Right renal cortex interstitium (tissue), 3 donors: Measurements from ENCODE around the gene FAAP100. TPM values are rescaled to one million over a fixed set of nuclear protein-coding genes. Genes with fewer than 3 reads are reported as not detected.

Source experiments
- DNase-seq, 3 donors: peaks; one replicate each; pipeline ENCODE4 v3.0.0-alpha.2; 2013; ENCODE audit warnings: low read depth in 3 of 3, low spot score in 2 of 3
- polyA plus RNA-seq, 3 donors: library from polyadenylated mRNA; unstranded; fragments of 120-200 nt; gene quantifications; one replicate each; pipeline ENCODE4 v1.2.1, GENCODE V29; 2013; ENCODE audit not compliant: insufficient read length in 3 of 3

The FAAP100 gene
- polyA plus RNA-seq, 3 donors: 17.0 to 18.1 (median 17.4) TPM

DNA sequence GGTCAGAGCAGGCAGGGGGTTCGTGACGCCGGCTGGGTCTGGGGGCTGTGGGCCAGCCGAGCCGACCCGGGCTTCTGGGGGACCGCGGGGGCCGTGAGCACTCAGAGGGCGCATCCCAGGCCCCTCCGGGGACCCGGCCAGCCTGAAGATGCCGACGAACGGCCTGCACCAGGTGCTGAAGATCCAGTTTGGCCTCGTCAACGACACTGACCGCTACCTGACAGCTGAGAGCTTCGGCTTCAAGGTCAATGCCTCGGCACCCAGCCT, 23.8 kb downstream of the FAAP100 start:
- DNase-seq: no peak

DNA sequence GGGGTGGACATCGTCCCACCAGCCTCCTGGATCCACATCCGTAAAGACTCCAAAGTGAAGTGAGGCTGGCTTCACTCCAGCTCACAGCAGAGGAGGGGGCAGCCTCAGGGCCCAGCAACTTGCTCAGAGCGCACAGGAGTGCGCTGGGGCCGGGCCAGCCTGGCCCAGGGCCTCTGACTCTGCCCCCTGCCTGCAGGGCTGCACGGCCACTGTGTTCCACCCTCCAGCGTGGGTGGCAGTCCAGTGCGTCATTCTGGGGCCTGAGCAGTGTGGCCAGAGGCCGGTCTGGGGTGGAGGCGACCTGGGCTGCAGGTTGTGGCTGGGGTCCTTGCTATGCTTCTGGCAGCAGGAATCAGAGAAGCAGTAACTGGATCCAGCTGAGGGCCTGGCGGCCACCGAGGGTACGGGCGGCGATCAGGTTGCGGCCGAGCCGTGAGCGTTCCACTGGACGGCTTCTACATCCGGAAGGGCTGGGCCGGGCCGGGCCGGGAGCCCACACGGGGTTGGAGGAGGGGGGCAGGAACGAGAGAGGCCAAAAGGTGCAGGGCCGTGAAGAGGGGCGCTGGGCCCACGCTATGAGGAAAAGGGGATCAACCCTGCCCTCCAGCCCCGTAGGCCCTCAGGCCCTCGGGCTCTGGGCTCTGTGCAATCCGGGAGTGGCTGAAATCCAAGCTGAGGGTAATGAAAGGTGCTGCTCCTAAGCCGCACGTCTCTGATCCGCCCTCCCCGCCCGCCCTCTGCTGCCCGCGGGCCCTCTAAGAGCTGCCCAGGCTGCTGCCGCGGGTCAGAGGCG, 24.4 kb downstream of the FAAP100 start, which contains the start of gene FSCN2:
Gene FSCN2 (plus strand): TSS at position 787 of the 793 bp plus-strand sequence. CDS start 155 bp downstream, outside the sequence.
- no peak for DNase-seq

DNA sequence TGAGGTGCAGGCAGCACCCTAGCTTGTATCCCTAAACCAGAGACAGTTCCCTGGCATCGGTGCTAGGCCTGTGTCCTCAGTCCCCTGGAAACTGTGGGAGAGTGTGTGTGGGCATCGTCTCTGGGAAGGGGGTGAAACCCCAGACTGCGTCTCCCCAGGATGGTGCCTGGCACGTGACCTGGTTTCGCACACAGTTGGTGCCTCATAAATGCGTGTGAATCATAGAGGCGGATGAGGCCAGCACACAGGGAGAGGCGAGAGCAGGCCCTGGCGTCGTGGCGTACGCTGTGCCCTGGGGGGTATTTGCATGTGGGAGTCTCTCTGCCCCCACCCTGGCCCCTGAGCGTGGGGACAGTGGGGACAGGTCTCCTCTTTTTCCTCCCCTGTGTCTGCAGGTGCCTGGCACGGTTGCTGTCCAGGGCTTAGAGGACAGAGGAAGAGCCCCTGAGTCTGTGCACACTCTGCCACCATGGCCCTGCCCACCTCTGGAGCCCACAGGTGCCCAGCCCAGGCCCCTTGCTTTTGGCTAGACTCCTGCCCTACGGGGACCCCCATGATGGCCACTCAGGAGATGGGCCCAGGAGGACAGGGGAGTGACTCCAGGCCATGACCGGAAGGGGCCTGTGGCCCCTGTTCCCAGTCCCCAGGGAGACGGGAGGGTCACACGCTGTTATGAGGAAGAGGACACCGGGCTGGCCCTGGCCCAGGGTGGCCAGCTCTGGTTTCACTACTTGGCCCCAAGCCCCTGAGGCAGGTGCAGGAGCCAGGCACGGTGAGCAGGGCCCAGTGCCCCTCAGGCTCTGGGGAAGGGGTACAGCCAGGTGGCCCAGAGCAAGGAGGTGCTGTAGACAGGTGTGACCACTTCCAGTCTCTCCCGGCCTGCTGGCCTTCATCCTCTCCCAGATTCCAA, 25.2 kb downstream of the FAAP100 start:
- DNase-seq: no peak

DNA sequence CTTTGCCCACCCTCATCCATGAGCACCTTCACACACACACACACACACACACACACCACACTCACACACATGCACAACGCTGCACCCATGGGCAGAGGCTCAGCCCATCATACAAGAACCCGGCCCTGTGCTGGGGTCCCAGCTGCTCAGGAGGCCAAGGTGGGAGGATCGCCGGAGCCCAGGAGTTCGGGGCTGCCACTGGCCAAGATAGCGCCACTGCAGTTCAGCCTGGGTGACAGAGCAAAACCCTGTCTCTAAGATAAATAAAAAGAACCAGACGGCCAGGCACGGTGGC, 27.3 kb downstream of the FAAP100 start:
- no peak for DNase-seq

DNA sequence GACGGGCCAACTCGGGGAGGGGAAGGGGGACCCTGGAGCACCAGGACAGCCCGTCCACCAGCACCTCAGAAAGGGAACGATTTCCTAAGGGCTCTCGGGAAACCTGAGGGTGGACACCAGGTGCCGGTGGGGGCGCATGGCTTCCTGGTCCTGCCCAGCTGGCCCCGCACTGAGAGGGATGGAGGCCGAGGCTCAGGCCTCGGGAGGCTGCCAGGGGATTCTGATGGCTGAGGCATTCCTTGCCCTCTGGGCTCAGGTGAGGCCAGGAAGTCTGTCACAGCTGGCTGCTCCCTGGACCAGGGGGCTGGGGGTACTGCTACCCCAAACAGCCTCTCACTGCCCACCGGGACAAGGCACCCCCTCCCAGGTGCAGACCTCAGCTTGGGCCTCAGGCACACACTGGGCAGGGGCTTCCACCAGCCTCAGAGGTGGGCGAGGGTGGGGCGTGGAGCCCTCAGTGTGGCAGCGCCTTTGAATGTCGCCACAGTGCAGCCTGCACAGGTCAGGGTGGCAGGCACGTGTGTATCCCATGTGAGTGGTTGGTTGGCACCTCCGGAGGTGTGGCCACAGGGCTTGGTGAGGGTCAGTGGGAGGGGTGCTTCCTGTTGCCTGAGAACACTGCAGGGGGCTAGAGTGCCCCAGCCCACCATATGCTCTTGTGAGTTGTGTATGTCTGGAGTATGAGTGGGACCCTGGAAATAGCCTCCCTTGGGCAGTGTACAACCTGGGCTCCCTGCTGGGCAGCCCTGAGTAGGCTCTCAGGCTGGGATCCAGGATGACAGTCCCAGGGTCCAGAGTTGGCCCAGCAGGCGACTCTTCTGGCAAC, 27.9 kb downstream of the FAAP100 start:
- no peak for DNase-seq

DNA sequence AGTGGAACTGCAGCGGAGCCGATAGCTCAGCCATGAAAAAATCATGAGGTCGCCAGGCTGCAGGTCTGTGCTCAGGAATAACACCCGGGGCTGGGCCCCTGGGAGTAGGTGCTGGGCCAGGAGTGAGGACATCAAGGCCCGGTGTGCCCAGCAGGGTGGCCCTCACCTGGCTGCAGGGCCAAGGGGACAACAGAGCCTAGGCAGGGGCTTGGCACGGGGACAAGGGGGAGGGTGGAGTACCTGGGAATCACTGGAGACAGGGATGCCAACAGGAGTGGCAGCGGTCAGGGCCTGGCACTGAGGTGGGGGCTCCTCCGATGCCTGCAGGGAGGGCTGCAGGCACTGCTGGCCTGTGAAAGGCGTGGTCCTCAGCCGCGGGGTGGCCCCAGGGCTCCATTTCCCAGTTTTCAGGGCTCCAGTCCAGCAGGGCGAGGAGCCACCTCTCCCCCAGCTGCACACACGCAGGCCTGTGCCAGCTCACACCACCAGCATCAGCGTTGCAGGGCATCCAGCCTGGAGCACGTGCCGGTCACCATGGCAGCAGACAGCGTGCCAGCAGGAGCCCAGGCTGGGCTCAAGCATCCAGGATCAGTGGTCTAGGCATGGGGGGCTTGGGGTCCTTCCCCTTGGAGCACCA, 28.6 kb downstream of the FAAP100 start:
- no peak for DNase-seq

DNA sequence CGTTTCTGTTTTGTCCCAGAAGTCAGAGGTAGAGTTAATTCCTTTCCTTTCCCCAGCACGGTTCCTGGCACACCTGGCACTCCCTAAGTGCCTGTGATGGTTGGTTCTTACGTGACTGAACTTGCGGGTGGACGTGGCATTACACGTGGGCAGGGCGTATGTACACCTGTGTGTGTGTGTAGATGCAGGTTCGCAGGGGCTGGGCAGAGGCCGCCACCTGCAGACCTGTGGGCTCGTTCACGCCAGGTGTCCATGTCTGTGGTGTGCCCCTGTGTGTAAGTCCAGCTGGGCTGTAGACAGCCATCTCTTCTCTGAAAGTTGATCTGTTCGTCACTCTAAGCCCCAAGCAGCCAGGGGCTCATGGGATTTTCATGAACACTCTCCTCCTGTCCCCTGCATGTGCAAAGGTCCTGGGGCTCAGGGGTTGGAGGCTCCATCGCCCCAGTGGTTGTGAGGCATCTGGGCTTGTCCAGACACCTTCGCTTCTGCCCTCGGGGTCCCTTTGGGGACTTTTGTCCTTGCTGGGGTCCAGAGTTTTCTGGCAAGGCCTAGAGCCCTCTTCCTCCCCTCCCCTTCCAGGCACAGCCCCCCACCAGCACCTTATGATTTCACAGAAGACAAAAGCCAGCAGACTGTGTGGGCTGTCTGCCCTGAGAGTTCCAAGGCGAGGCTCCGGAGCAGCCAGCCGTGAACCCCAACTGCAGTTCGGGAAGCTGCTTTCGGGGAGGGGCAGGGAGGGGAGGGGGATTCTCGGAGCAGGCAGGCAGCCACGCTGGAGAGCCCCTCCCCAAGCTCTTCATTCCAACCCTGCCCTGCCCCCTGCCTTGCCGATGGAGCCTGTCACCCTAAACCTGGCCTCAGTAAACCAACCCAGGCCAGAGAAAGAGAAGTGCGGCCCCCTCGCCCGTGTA, 29.4 kb downstream of the FAAP100 start:
- no peak for DNase-seq

DNA sequence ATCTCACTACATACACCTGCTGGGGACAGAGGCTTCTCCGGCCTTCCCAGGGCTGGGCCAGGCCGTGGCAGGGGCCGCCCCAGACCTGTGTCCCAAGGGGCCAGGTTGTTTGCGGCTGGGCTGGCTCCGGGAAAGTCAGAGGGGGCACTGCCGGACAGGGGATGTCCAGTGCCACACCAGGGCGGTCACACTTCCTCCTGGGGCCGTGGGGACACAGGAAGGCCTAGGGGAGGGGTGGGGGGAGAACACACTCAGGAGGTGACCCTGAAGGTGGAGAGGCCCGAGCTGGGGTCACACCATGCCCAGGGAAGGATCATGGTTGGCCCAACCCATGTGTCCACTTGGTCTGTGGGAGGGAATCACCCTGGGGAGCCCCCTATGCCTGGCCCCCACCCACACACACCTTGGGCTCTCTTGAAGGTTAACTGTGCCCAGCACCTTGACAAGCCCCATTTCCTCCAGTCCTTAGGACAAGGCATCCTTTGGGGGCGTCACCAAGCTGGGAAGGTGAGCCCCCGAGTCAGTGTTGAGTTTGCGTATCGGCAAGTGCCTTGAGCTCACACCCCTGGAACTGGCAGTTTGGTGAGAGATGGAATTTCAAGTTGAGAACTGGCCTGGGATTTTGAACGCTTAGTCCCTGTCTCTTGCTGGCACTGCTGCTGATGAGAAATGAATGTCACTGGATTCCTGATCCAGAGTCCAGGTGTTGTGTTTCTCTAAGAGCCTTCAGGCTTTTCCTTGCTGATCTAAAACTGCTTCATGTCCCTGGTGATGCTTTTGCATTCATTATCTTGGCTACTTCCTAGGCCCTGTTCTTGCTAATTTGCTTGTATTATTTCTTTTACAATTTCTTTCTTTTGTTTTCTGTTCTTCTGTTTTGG, 31.9 kb downstream of the FAAP100 start:
- DNase-seq: no peak

DNA sequence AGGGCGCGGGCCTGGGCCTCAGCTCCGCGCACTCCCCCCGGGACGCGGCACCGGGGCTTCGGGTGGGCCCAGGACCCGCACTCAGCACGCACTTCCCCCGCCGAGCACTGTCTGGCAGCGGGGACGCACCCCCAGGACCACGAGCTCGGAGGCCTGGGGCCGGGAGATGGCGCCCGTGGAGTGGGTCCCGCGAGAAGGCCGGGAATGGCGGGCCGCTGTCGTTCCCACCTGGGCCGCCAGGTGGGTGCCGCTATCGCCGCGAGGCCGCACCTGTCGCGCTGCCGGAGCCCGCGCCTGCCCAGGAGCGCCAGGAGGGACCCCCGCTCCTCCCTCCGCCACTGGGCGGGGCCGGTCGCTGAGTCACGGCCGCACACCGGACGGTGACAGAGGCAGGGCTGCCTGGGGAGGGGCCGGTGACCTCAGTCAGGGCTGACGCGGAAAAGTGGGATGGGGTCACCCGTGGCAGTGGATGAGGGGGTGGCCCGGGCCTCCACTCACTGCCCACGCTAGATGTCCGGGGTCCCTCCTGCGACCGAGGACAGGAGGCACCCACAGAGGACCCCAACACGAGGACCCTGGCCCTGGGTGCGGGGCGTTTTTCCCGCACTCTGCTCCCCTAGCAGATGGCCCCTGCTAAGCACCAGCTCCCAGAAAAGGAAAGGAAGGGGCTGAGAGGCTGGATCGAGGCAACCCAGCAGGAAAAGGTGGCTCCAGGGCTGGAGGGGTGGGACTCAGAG, 32.7 kb downstream of the FAAP100 start:
- no peak for DNase-seq

DNA sequence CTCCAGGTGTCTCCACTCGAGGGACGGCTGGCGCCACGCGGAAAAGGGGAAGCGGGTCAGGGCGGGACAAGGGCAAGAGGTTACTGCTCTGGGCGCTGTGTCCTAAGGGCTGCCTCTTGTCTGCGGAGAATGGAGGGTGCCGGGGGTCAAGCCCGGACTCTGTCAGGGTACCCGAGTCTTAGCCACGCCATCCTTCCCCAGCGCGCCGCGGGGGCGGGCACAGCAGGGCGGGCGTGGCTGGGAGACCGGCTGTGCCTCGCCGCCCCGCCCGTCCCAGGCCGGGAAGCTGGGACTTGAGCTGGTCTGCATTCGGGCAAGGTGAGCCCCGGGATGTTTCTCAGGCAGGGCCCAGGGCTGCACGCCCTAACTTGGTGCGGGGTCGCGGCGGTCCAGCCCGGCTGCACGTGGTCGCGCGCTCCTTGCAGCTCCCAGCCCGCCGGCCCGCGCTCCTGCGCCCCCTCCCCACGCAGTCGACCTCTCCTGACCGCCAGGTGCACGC, 33.3 kb downstream of the FAAP100 start:
- no peak for DNase-seq

DNA sequence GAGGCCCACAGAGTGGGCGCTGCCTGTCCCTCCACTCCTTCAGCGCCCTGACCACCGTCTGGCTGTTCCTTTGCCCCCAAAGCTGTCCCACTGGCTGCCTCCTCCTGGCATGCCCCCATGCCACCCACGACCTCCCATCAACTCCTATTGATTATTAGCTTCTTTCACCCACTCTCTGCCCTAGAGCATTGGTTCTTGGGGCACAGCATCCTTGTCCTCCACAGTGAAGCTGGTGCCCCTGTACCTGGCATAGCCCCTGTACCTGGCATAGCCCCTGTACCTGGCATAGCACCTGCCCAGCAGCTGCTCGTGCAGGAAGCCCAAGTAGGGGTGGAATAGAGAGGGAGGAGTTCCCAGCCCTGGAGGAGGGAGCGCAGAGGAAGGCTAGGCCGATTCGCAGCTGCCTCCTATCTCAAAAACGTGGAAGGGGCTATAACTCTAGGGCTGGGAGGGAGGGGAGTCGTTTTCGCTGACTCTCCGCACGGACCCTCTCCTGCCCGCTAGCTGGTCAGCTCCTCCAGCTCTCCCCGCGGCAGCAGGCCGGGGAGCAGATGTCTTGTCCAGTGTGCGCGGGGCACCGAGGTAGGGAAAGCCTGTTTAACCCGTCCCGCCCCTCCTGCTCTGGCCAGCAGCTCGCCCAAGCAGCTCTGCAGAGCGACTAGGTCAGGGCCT, 33.9 kb downstream of the FAAP100 start:
- no peak for DNase-seq

DNA sequence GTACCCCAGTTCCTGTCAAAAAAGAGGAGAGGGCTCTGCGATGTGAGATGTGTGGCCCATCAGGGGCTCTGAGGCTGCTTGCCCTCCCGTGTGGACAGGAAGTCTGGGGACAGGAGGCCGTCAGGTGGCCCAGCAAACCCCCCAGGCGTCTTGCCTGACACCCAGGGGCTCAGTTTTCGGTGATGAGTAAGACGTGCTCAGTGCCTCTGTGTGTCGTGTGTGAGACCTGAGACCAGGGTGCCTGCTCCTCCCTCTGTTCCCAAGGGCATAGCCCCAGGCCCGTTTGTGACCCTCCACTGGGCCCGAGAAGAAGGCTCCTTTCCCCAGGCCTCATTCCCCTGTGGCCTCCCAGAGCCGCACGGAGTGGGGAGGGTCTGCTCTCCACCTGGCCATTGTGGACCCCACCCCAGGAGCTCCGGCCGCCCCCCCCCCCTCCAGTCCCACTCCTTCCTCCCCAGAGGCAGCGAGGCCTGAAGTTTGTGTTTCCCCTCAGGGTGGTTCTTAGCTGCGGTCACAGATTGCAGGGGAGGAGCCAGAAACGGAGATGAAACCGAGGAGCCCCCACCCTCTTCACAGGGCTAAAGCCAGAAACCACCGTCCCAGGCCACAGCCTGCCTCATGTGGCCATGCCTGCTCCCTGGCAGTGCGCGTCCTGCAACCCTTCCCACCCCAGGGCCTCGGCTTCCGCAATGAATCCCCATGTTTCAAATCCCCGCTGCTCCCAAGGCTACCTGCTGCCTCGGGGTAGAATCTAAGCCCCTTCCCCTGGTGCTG, 34.6 kb downstream of the FAAP100 start:
- DNase-seq: no peak

DNA sequence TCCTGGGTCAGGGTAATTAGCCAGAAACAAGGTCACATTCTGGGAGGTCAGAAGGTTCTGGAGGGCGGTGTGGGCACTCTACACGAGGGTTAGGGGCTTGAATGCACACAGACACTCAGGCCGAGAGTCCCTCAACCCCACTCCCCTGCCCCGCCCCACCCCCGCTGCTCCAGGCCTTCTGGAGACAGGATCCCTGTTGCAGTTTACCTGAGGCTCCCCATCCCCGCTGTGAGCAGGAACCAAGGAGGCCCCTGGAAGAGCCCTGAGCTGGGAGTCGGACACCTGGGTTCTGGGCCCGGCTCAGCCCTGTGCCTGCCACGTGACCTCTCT, 35.2 kb downstream of the FAAP100 start:
- DNase-seq: no peak

DNA sequence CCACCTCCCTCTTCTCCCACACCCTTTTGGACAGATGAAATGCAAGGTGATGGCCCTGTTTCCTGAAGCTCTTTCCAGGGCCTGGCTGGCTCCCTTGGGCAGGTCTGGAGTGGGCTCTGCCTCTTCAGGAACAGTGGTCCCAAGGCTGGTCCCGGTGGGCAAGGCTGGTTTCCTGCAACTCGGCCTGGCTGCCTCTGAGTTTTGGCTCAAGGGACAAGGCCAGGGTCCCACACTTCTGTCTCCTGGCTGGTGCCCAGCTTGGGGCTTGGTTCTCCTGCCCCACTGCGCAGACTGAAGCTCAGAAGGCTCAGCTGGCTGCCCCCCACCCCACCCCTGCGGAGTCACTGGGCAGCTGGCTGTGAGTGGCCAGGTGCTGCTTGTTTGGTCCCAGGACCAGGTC, 35.7 kb downstream of the FAAP100 start:
- no peak for DNase-seq

DNA sequence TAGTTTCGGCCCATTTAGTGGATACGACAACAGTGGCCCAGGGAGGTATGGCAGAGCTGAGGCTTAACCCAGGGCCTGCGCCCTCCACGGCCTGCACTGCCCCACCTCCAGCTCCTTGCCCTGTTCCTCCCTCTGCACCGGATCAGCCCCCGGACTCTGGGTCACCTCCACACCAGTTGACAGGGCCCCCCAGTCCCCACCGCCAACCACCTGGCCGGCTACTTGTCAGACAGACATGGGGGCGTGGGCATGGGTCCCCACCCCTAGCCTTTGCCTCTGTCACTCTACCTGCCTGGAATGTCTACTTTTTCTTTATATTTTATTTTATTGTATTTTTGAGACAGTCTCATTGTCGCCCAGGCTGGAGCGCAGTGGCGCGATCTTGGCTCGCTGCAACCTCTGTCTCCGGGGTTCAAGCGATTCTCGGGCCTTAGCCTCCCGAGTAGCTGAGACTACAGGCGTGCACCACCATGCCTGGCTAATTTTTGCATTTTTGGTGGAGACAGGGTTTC, 36.6 kb downstream of the FAAP100 start:
- no peak for DNase-seq

DNA sequence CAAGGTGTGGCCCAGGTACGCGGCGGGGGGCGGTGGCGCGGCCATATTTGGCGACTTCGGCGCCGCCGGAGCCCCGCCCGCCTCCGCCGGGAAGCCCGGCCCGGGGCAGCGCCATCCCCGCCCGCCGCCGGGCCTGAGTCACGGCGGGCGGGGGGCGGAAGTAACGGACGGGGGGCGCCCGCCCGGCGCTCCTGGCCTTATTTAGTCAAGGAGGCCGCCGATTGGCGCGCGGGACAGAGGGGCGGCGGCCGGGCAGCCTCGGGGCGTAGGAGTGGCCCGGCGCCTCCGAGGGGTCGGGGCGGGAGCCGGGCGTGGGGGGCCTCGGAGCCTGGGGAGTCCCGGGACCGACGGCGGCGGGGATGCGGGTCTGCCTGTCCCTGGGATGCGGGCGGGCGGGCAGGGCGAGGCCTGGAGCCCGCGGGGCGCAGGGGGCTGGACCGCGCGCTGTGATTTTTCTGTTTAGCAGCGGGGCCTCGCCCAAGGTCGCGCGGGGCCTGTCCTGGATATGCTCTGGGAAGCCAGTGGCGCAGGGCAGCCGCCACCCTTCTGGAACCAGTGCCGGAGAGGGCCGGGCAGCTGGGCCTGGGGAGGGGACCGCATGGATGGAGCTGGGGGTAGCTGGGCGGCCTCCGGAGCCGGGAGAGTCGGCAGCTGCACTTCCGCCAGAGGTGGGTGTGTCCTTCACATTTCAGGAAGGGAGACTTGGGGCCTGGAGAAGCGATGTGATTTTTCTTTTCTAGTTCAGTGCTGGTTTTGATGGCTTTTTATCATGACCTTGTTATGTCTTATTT, 37.2 kb downstream of the FAAP100 start:
- DNase-seq: no peak
